Neural cell (in vitro differentiated cells): ENCODE measurements around the gene ACY1. TPM values are rescaled to one million over a fixed set of nuclear protein-coding genes. Genes with fewer than 3 reads are reported as not detected.
A peak's percentile ranks its signal among the peaks of the same experiment; 100 is the strongest.

Experiments used
- H2AFZ ChIP-seq: fragments of 200-600, 300-800 bp; sonication (generic), shearing (Covaris generic); 2 replicates; pipeline ENCODE4 v1.6.0; 2014; ENCODE audit warnings: low read depth, mild to moderate bottlenecking, antibody characterized with exemption, low read length, moderate library complexity
- H3F3A ChIP-seq: fragments of 200-600 bp; shearing (Covaris generic); 2 replicates; pipeline ENCODE4 v1.6.1; 2016; ENCODE audit warnings: mild to moderate bottlenecking, moderate library complexity, mixed read lengths, antibody characterized with exemption, low read length; ENCODE audit not compliant: insufficient read depth, poor library complexity, severe bottlenecking
- H3K27ac ChIP-seq: fragments of 200-600, 300-800 bp; sonication (generic), shearing (Covaris generic); 2 replicates; pipeline ENCODE4 v1.5.1; 2014; ENCODE audit warnings: mild to moderate bottlenecking, low read length, moderate library complexity
- H3K27me3 ChIP-seq: fragments of 300-800, 200-600 bp; sonication (generic), shearing (Covaris generic); 2 replicates; pipeline ENCODE4 v1.6.0; 2014; ENCODE audit warnings: mild to moderate bottlenecking, low read depth, low read length, moderate library complexity; ENCODE audit not compliant: insufficient read depth
- H3K36me3 ChIP-seq: fragments of 300-800, 200-600 bp; sonication (generic), shearing (Covaris generic); 2 replicates; pipeline ENCODE4 v1.5.1; 2014; ENCODE audit warnings: mild to moderate bottlenecking, antibody characterized with exemption, low read length, moderate library complexity; ENCODE audit not compliant: insufficient read depth
- H3K4me2 ChIP-seq: fragments of 300-800, 200-600 bp; sonication (generic), shearing (Covaris generic); 2 replicates; pipeline ENCODE4 v1.6.0; 2014; ENCODE audit warnings: mild to moderate bottlenecking, low read length
- H3K4me3 ChIP-seq: fragments of 300-800, 200-600 bp; sonication (generic), shearing (Covaris generic); 2 replicates; pipeline ENCODE4 v1.5.1; 2014; ENCODE audit warnings: mild to moderate bottlenecking, low read length, moderate library complexity
- H3K79me2 ChIP-seq: fragments of 200-600 bp; shearing (Covaris generic); replicated peaks from 2 replicates; pipeline ENCODE4 v1.6.0; 2014; ENCODE audit warnings: mild to moderate bottlenecking, low read length, moderate library complexity; ENCODE audit not compliant: insufficient read depth
- H3K9ac ChIP-seq: fragments of 300-800, 200-600 bp; sonication (generic), shearing (Covaris generic); 2 replicates; pipeline ENCODE4 v1.6.1; 2016; ENCODE audit warnings: mild to moderate bottlenecking, low read length, mixed read lengths
- H3K9me2 ChIP-seq: fragments of 200-600 bp; shearing (Covaris generic); 2 replicates; pipeline ENCODE4 v1.6.1; 2016; ENCODE audit warnings: mild to moderate bottlenecking, low read length, mixed read lengths; ENCODE audit not compliant: insufficient read depth
- H3K9me3 ChIP-seq: fragments of 200-600, 300-800 bp; sonication (generic), shearing (Covaris generic); 2 replicates; pipeline ENCODE4 v1.6.1; 2016; ENCODE audit warnings: mild to moderate bottlenecking, mixed run types, low read length, moderate library complexity, mixed read lengths
- H4K20me1 ChIP-seq: fragments of 200-600 bp; shearing (Covaris generic); 2 replicates; pipeline ENCODE4 v1.6.1; 2016; ENCODE audit warnings: mild to moderate bottlenecking, mixed run types; ENCODE audit not compliant: insufficient read depth
- CTCF ChIP-seq: fragments of 450-650 bp; IDR thresholded peaks from 2 replicates; pipeline ENCODE4 v1.5.1; 2014; ENCODE audit warnings: antibody characterized with exemption, mild to moderate bottlenecking, moderate library complexity; ENCODE audit not compliant: poor library complexity, severe bottlenecking
- EP300 ChIP-seq: fragments of 450-650 bp; conservative IDR thresholded peaks from 2 replicates; pipeline ENCODE4 v1.6.1; 2014; ENCODE audit warnings: antibody characterized with exemption, mild to moderate bottlenecking, moderate library complexity; ENCODE audit not compliant: poor library complexity, severe bottlenecking
- EZH2 ChIP-seq: fragments of 200-600, 300-800 bp; shearing (Covaris generic), sonication (generic); IDR thresholded peaks from 2 replicates; pipeline ENCODE4 v1.6.1; 2014; ENCODE audit warnings: antibody characterized with exemption, low read length, borderline replicate concordance, mild to moderate bottlenecking; ENCODE audit not compliant: insufficient read depth, poor library complexity, severe bottlenecking
- MXI1 ChIP-seq: fragments of 450-650 bp; conservative IDR thresholded peaks from 2 replicates; pipeline ENCODE4 v1.6.1; 2014; ENCODE audit warnings: antibody characterized with exemption, mild to moderate bottlenecking; ENCODE audit not compliant: poor library complexity, severe bottlenecking
- POLR2AphosphoS5 ChIP-seq: IDR thresholded peaks from 2 replicates; pipeline ENCODE4 v1.6.1; 2012
- RAD21 ChIP-seq: fragments of 450-650 bp; conservative IDR thresholded peaks from 2 replicates; pipeline ENCODE4 v1.6.1; 2014; ENCODE audit warnings: antibody characterized with exemption, mild to moderate bottlenecking, moderate library complexity
- SMC3 ChIP-seq: fragments of 450-650 bp; conservative IDR thresholded peaks from 2 replicates; pipeline ENCODE4 v1.6.1; 2014; ENCODE audit warnings: antibody characterized with exemption, mild to moderate bottlenecking, moderate library complexity; ENCODE audit not compliant: poor library complexity
- TAF1 ChIP-seq: IDR thresholded peaks from 2 replicates; pipeline ENCODE4 v1.6.1; 2012; ENCODE audit warnings: low read depth
- polyA plus RNA-seq: library from polyadenylated mRNA; depleted of rRNA; stranded (reverse); fragments of >200 nt; gene quantifications from 2 replicates; pipeline ENCODE4 v1.2.3, GENCODE V29; 2014
- TF ChIP-seq, protein P1 (sequence below): IDR thresholded peaks from 2 replicates; pipeline ENCODE4 v1.6.1; 2012; ENCODE audit warnings: borderline replicate concordance

The ACY1 gene
- polyA plus RNA-seq, 1 donor from 2014 or later: 14.4 TPM

GRCh38 chr3:52006820-52007133 lies 23.4 kb downstream of the ACY1 start:
- peak overlapping the region; percentile 61 for H3K9ac ChIP-seq

GRCh38 chr3:52007291-52007690 lies 24.0 kb downstream of the ACY1 start:
- no peaks in the 10 kb centered on the region for H3K36me3 ChIP-seq
- H2AFZ ChIP-seq: no peak overlapping the region
- TF ChIP-seq CTCF: no peak
- no peak for TF ChIP-seq RAD21
- TF ChIP-seq, protein P1, sequence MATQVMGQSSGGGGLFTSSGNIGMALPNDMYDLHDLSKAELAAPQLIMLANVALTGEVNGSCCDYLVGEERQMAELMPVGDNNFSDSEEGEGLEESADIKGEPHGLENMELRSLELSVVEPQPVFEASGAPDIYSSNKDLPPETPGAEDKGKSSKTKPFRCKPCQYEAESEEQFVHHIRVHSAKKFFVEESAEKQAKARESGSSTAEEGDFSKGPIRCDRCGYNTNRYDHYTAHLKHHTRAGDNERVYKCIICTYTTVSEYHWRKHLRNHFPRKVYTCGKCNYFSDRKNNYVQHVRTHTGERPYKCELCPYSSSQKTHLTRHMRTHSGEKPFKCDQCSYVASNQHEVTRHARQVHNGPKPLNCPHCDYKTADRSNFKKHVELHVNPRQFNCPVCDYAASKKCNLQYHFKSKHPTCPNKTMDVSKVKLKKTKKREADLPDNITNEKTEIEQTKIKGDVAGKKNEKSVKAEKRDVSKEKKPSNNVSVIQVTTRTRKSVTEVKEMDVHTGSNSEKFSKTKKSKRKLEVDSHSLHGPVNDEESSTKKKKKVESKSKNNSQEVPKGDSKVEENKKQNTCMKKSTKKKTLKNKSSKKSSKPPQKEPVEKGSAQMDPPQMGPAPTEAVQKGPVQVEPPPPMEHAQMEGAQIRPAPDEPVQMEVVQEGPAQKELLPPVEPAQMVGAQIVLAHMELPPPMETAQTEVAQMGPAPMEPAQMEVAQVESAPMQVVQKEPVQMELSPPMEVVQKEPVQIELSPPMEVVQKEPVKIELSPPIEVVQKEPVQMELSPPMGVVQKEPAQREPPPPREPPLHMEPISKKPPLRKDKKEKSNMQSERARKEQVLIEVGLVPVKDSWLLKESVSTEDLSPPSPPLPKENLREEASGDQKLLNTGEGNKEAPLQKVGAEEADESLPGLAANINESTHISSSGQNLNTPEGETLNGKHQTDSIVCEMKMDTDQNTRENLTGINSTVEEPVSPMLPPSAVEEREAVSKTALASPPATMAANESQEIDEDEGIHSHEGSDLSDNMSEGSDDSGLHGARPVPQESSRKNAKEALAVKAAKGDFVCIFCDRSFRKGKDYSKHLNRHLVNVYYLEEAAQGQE: no peak
- no peak for TF ChIP-seq TAF1
- no peak for TF ChIP-seq EZH2
- no peak for TF ChIP-seq SMC3
- TF ChIP-seq EP300: no peak
- no peak for TF ChIP-seq MXI1
- TF ChIP-seq POLR2AphosphoS5: no peak
- no peaks in the 10 kb centered on the region for H3K9me2 ChIP-seq
- no peak overlapping the region for H3K4me2 ChIP-seq
- peak overlapping the region; percentile 13 for H3K9ac ChIP-seq
- H3K9me3 ChIP-seq: no peaks in the 10 kb centered on the region
- peak overlapping the region; percentile 34 for H3K27ac ChIP-seq
- H3K27me3 ChIP-seq: no peaks in the 10 kb centered on the region
- no peaks in the 10 kb centered on the region for H4K20me1 ChIP-seq
- peak overlapping the region; percentile 29 for H3K4me3 ChIP-seq
- H3K79me2 ChIP-seq: no peaks in the 10 kb centered on the region
- H3F3A ChIP-seq: no peaks in the 10 kb centered on the region

More at GRCh38 chr3:52006820-52007133, 23.4 kb downstream of the ACY1 start:
- Histone ChIP-seq H3K9me2 (no peaks in the 10 kb centered on the region), H3K27me3 (no peaks in the 10 kb centered on the region), H3K27ac (peak overlapping the region; percentile 34), H3K4me3 (peak overlapping the region; percentile 55), H3K4me2 (no peak overlapping the region), H4K20me1 (no peaks in the 10 kb centered on the region), H3F3A (no peaks in the 10 kb centered on the region), H2AFZ (no peak overlapping the region), H3K36me3 (no peaks in the 10 kb centered on the region), H3K79me2 (no peaks in the 10 kb centered on the region), H3K9me3 (no peaks in the 10 kb centered on the region)
- TF ChIP-seq POLR2AphosphoS5 (no peak), MXI1 (no peak), SMC3 (no peak), RAD21 (no peak), EZH2 (no peak), EP300 (no peak), TAF1 (no peak), CTCF (no peak)
- TF ChIP-seq, protein P1: no peak
